Superior temporal gyrus (tissue), 1 donor: ENCODE measurements around the gene FERMT1.

Experiments
- DNase-seq: peaks from one replicate; pipeline ENCODE4 v3.0.0-alpha.2; 2016; ENCODE audit errors: extremely low spot score

The FERMT1 gene, protein sequence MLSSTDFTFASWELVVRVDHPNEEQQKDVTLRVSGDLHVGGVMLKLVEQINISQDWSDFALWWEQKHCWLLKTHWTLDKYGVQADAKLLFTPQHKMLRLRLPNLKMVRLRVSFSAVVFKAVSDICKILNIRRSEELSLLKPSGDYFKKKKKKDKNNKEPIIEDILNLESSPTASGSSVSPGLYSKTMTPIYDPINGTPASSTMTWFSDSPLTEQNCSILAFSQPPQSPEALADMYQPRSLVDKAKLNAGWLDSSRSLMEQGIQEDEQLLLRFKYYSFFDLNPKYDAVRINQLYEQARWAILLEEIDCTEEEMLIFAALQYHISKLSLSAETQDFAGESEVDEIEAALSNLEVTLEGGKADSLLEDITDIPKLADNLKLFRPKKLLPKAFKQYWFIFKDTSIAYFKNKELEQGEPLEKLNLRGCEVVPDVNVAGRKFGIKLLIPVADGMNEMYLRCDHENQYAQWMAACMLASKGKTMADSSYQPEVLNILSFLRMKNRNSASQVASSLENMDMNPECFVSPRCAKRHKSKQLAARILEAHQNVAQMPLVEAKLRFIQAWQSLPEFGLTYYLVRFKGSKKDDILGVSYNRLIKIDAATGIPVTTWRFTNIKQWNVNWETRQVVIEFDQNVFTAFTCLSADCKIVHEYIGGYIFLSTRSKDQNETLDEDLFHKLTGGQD

GRCh38 chr20:6122873-6123648 is at the start of gene FERMT1:
Gene FERMT1, minus strand, starts transcription at chr20:6123030. Its CDS starts 3,476 bp downstream, at chr20:6119554.
- DNase-seq: no peak

DNA sequence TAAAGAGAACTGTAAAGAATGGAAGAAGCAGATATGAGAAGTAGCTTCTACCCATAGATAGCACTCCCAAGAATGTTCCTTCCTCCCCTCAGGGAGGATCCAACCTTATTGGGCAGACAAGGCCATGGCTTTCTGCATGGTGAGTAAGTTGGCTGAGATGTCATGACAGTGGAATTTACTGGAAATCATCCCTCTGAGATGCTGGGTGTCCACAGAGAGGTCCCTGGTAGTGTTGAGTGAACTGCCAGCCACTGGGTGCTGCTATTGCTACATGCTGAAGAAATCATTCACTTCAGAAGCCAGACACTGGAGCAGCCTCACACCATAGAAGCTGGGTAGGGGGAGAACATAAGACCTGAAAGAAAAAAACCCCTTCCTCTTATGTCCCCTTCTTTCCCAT is 46.4 kb upstream of the FERMT1 start:
- DNase-seq: no peak

- no peak for DNase-seq
Measured at GRCh38 chr20:6168204-6168603, 45.4 kb upstream of the FERMT1 start.

DNA sequence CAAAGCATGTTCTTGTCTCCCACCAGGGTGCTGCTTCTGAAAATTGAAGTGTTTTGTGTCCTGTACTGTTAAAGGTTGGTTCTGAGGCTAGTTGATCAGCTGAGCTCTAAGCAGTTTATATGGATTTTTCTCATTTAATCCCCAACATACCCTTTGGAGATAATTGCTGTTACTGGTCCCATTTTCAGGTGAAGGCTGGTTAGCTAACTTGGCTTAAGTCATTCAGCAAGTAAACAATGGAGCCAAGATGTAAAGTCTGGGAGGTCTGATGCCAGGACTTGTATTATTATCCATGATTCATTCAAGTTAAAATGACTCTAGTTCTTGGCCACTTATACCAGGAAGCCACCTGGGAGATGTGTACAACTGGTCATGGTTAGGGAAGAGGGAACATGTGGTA is 42.5 kb upstream of the FERMT1 start:
- DNase-seq: no peak

GRCh38 chr20:6164421-6165341 is 41.9 kb upstream of the FERMT1 start:
- no peak for DNase-seq

DNA sequence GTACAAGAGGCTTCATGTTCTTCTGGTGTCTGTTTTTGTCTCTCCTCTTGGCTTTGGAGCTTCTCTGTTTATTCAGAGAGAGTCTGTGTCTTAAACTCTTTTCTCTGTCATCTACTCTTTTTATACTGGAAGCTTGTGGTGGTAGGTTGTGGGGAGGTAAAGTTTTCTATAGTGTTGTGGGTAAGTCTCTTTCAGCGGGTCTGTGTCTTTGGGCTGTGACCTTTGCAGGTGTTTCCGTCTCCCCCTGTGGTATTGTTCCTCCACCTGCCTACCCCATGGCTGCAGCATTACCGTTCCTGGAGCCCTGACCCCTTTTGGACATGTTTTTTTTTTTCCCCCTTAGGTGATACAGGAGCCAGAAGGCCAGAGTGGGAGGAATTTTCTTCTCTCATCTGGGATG is 37.9 kb upstream of the FERMT1 start:
- no peak for DNase-seq

GRCh38 chr20:6157345-6157744 is 34.5 kb upstream of the FERMT1 start:
- no peak for DNase-seq

DNA sequence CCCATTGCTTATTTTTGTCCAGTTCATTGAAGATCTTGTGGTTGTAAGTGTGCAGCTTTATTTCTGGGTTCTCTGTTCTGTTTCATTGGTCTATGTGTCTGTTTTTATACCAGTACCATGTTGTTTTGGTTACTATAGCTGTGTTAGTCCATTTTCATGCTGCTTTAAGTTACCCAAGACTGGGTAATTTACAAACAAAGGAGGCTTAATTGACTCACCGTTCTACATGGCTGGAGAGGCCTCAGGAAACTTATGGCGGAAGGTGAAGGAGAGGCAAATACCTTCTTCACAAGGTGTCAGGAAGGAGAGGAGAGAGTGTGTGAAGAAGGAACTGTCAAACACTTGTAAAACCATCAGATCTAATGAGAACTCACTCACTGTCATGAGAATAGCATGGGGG is 29.9 kb upstream of the FERMT1 start:
- DNase-seq: no peak

- no peak for DNase-seq
Measured at GRCh38 chr20:6148073-6148472, 25.2 kb upstream of the FERMT1 start.

DNA sequence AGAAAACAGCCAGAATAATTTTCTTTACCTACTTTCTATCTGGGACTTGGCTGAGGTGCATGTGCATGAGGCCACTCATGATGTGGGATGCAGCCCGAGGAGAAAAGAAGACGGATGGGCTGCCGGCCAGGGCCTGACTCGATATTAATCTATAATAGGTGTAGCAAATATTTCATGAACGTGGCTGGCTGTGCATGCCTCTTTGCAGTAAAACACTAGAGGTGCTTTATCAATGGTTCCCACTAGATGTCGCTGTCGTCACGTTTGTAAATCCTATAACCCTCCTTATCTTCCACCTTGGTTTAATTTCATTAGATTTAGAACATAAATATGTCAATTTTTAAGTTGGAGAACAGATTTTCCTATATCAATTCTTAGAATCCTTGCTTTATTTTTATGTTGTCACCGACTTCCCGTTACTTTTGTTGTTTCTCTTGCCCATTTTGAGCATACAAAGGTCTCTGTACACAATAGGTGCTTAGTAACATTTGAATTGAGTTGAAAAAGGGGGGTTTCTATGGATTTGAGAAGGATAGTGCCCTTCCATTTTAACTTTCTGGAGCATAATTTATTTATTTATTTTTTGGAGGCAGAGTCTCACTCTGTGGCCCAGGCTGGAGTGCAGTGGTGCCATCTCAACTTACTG is 19.6 kb upstream of the FERMT1 start:
- DNase-seq: peak; percentile 89

GRCh38 chr20:6140947-6141346 is 18.1 kb upstream of the FERMT1 start:
- no peak for DNase-seq

DNA sequence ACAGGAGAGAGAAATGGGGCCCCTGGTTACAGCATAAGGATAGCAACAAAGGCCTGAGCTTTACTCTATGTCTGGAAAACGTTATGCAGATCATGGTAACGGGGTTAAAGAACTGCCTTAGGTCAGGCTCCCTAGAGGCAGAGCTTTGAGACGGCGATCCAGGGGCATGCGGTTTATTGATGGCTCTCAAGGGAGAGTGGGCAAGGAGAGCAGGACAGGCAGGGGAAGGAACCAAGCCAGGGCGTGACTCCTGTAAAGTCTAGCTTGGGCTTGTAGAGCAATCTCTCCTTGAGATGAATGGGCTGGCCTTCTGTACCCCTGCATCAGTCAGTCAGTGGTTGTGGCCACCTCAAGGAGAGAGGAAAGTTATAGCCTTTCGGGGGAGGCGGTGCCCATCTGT is 12.5 kb upstream of the FERMT1 start:
- no peak for DNase-seq

GRCh38 chr20:6134592-6134991 is 11.8 kb upstream of the FERMT1 start:
- no peak for DNase-seq

DNA sequence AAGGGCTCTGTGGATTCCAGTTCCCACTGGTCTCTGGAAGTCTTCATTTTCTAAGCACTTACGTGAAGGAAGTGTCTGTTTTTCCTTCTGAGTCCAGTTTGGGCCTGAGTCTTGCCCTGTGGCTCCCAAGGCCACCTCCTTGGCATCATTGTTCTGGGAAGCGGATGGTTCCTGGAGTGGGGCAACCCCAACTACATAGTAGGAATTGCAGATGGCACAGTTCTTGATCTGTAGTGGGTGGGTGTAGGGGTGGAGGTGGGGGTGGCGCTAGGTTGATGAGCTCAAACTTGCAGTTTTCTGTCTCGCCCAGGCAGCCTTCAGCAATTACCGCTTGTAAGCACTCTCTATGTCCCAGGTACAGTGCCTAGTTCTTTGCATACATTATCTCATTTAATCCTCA is 7.2 kb upstream of the FERMT1 start:
- DNase-seq: no peak

DNA sequence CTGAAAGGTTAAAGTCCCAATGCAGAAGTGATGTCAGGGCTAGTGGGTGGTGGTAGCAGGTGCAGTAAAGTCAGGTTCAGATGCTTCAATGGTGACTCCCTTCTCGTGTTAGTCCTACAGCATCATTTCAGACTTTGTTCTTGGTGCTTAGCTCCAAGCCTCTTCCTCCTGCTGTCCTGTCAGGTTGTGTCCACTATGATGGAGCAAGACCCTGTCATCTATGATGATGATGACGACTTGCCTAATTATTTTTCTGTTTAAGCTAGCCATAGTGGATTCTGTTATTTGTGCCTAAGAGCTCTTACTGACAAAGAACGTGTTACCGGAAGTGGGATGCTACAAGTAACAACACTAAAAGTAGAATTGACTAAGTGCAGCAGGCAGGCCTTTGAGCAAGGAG is 5.0 kb upstream of the FERMT1 start:
- no peak for DNase-seq

GRCh38 chr20:6126846-6127245 is 4.0 kb upstream of the FERMT1 start:
- no peak for DNase-seq

DNA sequence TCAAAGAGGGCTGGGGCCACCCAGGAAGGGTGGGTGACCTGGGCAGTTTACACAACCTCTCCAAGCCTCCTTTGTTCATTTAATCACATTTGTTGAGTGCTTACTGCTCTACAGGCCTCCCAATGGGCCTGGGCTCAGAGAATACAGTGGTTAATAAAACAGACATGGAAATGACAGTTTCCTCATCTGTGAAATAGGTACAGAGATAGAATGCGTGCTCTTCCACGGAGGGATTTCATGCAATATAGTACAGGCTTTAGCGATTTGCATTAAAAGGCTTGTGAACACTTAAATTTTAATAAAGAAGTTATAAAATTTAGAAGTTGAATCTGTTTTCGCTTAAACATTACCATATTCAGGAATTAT is 802 bp upstream of the FERMT1 start:
- DNase-seq: no peak

DNA sequence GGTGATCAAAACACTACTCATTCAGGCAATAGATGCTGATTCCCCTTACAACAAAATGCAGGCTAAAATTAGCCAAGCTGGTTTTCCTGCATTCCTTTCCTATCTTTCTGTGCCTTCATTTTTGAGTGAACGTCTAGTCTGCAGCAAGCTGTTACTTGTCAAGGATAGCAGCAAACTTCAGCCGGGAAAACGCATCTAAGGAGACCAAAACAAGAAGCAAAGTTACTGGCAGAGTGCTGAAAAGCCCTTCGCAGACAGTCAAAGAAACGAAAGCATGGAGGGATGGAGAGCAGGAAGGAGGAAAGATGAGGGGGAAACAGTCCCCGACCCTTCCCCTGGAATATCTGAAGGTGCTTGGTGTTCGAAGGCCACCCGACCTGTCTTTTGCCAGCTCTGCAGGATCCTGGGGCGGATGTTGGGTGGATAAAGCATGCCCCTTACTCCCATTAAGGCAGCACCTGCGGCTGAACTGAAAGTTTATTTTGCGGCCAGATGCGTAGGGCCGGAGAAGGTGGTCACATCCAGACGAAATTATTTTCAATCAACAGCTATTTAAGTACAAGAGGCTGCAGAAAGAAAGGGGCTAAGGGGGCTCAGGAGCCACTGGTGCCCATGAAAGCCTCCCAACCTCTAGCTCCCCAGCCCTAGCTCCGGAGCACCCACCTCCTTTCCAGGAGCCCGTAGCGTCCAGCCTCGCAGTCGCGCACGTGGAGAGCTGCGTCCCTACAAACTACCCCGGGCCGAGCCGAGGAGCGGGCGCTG is 538 bp downstream of the FERMT1 start:
- no peak for DNase-seq

GRCh38 chr20:6121504-6121903 is 1.3 kb downstream of the FERMT1 start:
- DNase-seq: no peak

GRCh38 chr20:6120491-6120988 is 2.3 kb downstream of the FERMT1 start:
- no peak for DNase-seq
